ENCODE data around the gene ACTN1.

The ACTN1 gene

DNA sequence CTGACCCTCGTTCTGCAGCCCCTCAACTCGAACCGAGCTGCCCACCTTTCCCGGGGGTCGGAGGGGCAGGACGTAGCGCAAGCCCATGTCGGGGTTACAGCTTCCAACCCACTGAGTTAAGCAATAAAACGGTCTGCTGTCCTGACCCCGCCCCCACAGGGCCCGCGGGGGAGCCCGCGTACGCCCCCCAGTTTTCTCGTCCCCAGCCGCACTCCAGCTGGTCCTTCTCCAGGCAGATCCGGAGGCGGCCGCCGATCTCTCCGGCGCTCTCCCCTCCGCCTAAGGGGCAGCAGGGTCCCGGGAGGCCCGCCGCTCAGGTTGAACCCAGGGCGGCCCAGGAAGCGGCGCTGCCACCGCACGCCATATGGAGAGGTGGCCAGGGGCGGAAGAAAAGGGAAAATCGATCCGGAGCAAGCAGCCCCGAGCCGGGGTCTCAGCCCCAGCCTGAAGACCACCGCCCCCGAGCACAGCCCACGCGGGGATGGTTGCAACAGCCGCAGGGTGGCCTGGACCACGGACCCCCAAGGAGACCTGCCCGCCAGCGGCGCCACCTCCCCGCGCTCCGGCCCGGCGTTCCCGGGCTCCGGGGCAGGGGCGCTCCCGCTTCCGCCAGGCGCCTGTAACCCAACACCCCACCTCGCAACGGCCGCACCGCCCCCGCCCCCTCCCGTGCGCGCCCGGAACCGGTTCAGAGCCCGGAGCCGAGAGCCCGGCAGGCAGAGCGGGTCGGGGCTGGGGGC is 760 bp downstream of the ACTN1 start:
- TF ChIP-seq GATA3 (IDR thresholded peaks at IDR 0.05; ENCODE audit: low read depth, low read length) (no peak), GATA2 (IDR thresholded peaks at IDR 0.05; ENCODE audit: low read depth, low read length) (no peak)

GRCh38 chr14:68977718-68978171 is 1.4 kb downstream of the ACTN1 start:
- TF ChIP-seq GATA2 (IDR thresholded peaks at IDR 0.05; ENCODE audit: low read depth, low read length): no peak
- TF ChIP-seq GATA3 (IDR thresholded peaks at IDR 0.05; ENCODE audit: low read depth, low read length): no peak

DNA sequence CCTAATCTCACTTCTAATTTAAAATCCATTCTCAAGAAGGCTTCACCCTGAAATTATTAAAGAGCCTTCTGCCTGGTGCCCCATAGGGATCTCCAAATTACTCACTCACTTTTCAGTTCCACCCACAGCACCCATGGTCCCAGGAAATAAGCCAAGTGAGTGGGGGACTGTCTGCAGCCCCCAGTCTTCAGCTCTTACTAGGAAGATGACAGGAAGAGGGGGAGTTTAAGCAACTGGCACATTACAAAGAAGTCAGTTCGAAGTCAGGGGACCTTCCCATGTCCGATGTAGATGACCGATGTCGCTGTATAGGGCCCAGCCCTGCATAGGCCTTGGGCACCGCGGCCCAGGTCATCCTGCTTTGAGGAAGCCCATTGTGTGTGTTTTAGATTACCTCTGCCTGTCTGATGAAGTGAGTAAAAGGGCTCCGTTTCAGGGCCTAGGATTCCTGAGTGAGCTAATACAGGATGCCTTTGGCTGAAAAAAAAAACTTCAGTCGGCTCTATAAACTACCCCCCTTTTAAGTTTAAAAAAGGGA is 1.9 kb downstream of the ACTN1 start:
- TF ChIP-seq GATA3 (IDR thresholded peaks at IDR 0.05; ENCODE audit: low read depth, low read length) (no peak), GATA2 (IDR thresholded peaks at IDR 0.05; ENCODE audit: low read depth, low read length) (no peak)

DNA sequence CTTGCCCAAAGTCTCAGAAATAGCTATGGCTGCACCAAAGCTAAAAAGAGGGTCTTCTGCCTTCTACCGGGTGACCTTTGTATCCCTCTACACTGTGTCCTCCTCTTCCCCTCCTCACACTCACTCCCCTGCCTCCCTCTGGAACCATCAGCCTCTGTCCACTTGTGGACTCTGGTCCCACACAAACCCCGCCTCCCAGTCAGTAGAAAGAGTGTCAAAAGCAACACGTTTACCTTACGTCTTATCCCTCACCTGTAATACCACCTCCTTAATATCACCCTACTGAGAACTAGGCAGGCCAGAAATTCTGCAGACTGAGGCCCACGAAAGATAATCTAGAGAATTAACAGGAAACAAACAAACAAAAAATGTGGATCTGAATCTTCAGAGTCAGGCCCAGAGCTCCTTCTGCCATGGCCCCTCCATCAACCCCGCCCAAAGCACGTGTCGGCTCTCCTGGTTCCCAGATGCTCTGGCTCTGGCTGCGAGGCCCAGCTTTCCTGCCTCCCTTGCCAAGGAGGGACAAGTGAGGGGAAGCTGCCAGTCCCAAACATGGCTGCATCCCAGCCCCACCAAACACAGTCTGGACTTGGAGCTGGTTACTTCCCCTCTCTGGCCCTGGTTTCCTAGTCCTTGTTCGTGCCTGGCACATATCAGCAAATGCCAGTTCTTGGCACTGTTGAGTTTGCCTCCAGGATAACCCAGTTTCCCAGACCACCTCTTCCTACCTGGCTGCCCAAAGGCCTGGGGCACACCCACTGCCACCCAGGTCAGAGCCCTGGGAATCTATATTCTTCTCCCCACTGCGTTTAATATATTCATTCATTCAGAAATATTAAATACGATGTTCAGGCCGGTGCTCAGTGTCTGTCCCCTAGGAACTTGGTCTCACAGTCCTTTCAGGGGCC is 2.7 kb downstream of the ACTN1 start:
- no peak for TF ChIP-seq GATA2 (IDR thresholded peaks at IDR 0.05; ENCODE audit: low read depth, low read length)
- TF ChIP-seq GATA3 (IDR thresholded peaks at IDR 0.05; ENCODE audit: low read depth, low read length): no peak

DNA sequence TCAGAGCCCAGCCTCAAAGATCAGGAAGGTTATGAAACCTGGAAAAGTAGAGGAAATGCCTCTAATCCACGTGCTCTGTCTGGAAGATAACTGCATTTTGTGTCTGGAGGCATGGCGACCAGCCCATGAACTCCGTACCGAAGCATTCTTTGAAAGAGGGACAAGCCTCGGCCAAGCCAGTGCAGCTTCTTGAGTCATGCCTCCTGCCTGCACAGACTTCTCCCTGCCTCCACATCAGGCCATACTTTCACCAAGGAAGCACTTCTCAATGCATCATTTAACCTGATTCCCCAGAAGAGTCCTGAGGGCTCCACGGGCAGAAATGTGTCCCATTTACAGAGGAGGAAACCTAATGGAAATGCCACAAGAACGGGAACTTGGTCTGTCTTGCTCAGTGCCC is 3.4 kb downstream of the ACTN1 start:
- no peak for TF ChIP-seq GATA3 (IDR thresholded peaks at IDR 0.05; ENCODE audit: low read depth, low read length)
- no peak for TF ChIP-seq GATA2 (IDR thresholded peaks at IDR 0.05; ENCODE audit: low read depth, low read length)

- TF ChIP-seq GATA3 (IDR thresholded peaks at IDR 0.05; ENCODE audit: low read depth, low read length) (no peak), GATA2 (IDR thresholded peaks at IDR 0.05; ENCODE audit: low read depth, low read length) (no peak)
Observed at GRCh38 chr14:68974759-68975347, 4.2 kb downstream of the ACTN1 start.

GRCh38 chr14:68973639-68974038 is 5.5 kb downstream of the ACTN1 start:
- TF ChIP-seq GATA3 (IDR thresholded peaks at IDR 0.05; ENCODE audit: low read depth, low read length) (no peak), GATA2 (IDR thresholded peaks at IDR 0.05; ENCODE audit: low read depth, low read length) (no peak)

DNA sequence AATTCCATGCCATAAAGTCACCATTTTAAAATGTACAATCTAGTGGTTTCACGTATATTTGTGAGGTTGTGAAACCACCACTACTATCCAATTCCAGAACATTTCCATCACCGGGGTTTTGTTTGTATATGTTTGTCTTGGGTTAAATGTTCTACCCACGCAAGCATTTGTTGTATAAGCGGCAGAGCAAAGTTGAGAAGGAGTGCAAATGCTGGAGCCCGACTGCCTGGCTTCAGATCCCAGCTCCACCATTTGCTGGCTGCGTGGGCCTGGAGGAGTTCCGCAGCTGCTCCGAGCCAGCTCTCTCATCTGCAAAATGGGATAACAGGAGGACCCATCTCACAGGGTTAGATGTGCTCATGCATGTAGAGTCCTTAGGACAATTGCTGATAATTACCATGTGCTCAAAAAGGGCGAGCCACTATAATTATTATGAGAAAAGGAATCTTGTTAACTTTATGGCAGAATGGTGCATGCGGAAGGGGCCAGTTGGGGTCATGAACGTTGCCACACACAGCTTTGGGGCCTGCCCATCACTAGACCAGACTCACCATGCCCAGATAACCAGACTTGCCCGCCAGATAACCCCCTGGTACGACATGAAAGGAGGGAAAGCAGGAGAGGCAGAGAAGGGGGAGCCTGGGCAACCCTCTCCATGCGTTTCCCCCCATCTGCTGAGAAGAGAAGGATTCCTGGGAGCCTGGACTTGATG is 6.4 kb downstream of the ACTN1 start:
- TF ChIP-seq GATA3 (IDR thresholded peaks at IDR 0.05; ENCODE audit: low read depth, low read length) (no peak), GATA2 (IDR thresholded peaks at IDR 0.05; ENCODE audit: low read depth, low read length) (no peak)

- TF ChIP-seq GATA2 (IDR thresholded peaks at IDR 0.05; ENCODE audit: low read depth, low read length) (no peak), GATA3 (IDR thresholded peaks at IDR 0.05; ENCODE audit: low read depth, low read length) (no peak)
Observed at GRCh38 chr14:68971411-68972035, 7.6 kb downstream of the ACTN1 start.

- TF ChIP-seq GATA2 (IDR thresholded peaks at IDR 0.05; ENCODE audit: low read depth, low read length): no peak
- no peak for TF ChIP-seq GATA3 (IDR thresholded peaks at IDR 0.05; ENCODE audit: low read depth, low read length)
Observed at GRCh38 chr14:68970736-68971135, 8.4 kb downstream of the ACTN1 start.

DNA sequence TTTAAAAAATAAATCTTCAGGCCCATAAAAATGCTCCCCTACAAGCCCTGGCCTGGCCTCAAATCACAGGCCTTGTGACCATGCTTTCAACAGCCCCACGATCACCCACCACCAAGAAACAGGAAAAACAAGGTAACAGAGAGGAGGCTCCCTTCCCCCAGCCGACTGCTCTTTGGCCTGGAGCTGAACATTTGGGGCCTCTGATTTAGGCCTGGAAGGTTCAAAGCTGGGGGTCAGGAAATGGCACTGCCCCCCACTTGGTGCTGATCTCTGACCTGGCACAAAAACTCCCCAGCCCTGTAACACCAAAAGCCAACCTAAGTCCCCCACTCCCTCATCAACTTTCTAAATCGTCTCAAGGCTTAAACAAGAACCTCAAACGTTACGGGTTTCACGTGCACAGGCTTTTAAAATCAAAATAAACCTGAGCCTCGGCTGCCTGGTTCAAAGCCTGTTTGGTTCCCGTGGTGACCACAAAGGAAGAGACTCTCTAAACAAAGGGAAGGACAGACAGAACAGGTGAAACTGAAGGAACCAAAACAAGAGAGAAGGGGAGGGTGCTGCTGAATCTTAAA is 9.0 kb downstream of the ACTN1 start:
- TF ChIP-seq GATA3 (IDR thresholded peaks at IDR 0.05; ENCODE audit: low read depth, low read length): no peak
- TF ChIP-seq GATA2 (IDR thresholded peaks at IDR 0.05; ENCODE audit: low read depth, low read length): no peak

GRCh38 chr14:68969278-68970033 is 9.6 kb downstream of the ACTN1 start:
- TF ChIP-seq GATA3 (IDR thresholded peaks at IDR 0.05; ENCODE audit: low read depth, low read length): no peak
- TF ChIP-seq GATA2 (IDR thresholded peaks at IDR 0.05; ENCODE audit: low read depth, low read length): no peak

Data from SH-SY5Y (cell line).